22Rv1 (cell line): ENCODE data around the gene KREMEN1.

ENCODE experiments used
- H3K27ac ChIP-seq: fragments of 450-650 bp; 2 replicates; pipeline ENCODE4 v1.5.1; 2017
- ZFX ChIP-seq: fragments of 450-650 bp; IDR thresholded peaks from 2 replicates; pipeline ENCODE4 v1.6.1; 2017; ENCODE audit warnings: antibody characterized with exemption, borderline replicate concordance
- TF ChIP-seq, protein P1 (sequence below): fragments of 450-650 bp; IDR thresholded peaks from 2 replicates; pipeline ENCODE4 v1.5.1; 2017; ENCODE audit warnings: mild to moderate bottlenecking

Gene KREMEN1

DNA sequence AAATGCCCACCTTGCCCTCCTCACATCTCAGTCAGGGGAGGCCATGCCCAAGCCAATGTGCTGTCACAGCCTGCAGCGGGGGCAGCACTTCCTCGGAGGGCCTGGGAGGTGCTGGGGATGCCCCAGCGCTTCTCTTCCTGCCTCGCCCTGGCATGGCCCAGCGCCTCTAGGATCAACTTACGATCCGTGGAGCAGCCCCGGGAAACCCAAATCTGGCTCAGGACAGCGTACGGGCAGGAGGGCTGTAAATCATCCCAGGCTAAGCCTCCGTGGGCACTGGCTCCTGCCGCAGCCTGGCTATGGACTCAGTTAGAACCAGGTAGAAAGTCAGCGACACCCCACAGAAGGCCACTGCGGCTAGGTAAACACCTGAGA lies 71.9 kb downstream of the KREMEN1 start:
- no peak for TF ChIP-seq ZFX
- TF ChIP-seq, protein P1, sequence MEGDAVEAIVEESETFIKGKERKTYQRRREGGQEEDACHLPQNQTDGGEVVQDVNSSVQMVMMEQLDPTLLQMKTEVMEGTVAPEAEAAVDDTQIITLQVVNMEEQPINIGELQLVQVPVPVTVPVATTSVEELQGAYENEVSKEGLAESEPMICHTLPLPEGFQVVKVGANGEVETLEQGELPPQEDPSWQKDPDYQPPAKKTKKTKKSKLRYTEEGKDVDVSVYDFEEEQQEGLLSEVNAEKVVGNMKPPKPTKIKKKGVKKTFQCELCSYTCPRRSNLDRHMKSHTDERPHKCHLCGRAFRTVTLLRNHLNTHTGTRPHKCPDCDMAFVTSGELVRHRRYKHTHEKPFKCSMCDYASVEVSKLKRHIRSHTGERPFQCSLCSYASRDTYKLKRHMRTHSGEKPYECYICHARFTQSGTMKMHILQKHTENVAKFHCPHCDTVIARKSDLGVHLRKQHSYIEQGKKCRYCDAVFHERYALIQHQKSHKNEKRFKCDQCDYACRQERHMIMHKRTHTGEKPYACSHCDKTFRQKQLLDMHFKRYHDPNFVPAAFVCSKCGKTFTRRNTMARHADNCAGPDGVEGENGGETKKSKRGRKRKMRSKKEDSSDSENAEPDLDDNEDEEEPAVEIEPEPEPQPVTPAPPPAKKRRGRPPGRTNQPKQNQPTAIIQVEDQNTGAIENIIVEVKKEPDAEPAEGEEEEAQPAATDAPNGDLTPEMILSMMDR: no peak
- no peak overlapping the region for H3K27ac ChIP-seq

DNA sequence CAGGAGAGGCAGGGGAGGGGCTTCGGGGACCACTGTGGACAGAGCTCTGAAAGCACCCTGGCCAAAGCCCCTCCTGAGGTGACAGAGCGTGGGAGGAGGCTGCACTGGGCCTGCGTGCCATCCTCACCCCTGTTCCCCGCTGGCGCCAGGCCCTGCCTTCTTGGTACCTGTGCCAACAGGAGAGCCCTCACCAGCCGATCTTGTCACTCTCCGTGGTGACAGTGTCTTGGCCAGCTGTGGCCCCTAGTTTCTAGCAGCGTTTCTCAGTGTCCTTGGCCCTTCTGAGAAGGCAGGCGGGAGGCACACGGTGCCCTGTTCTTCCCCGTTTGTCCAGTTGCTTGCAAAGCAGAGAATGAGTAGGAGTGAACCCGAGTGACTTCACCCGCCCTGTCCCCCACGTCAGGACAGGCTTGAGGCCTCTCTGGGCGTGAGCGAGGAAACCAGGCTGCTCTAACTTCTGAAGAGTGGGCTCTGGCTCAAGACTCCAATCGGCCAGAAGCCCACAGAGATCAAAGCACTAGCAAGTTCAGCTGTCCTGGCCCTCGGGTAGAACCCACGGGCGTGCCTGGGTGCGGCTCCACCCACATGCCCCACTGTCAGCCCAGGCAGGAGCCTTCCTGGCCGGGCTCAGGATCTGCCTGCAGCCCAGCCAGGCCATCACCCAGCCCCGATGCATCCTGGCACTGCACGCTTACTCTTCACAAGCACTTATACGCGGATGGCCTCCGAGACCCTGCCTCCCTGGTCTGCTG lies 72.7 kb downstream of the KREMEN1 start:
- TF ChIP-seq, protein P1: no peak
- no peak for TF ChIP-seq ZFX
- H3K27ac ChIP-seq: no peak overlapping the region

DNA sequence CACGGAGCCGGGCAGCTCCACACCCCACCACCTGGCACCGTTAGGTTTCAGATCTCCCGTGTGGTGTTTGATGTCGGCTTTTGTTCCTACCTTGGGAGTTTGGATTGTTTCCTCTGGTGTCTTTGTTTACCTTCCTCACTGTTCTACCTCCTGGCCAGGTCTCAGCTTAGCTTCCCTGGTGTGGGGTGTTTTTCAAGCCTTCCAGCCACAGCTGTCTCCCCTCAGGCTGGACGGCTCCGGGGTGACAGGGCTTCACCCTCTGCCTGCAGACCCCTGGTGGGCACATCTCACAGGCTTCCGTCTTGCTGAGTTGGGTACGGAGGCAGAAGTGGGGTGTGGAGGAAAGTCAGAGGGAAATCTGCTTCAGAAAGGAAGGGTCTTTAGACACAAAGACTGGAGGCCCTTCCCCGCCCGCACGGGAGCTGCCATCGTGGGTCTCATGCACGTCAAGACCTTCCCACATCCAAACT lies 73.3 kb downstream of the KREMEN1 start:
- H3K27ac ChIP-seq: no peak overlapping the region
- no peak for TF ChIP-seq ZFX
- TF ChIP-seq, protein P1: no peak

DNA sequence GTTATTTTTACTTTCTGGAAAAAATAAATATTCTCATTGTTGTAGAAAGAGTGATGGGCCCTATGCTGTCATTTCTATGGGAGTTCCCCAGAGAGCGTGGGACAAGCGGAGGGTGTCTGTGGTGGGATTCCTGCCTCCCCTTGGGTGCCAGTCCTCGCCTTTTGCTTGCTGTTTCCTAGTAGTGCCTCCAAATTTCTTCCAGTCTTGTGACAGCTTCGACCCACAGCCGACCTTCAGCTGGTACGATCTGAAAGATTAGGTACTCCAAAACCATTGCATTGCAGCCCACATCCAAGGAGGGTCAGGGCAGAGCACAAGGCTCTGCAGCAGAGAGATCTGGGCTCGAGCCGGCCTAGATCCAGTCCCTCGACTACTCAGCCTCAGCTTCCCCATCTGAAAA lies 73.9 kb downstream of the KREMEN1 start:
- H3K27ac ChIP-seq: no peak overlapping the region
- no peak for TF ChIP-seq ZFX
- TF ChIP-seq, protein P1: no peak

DNA sequence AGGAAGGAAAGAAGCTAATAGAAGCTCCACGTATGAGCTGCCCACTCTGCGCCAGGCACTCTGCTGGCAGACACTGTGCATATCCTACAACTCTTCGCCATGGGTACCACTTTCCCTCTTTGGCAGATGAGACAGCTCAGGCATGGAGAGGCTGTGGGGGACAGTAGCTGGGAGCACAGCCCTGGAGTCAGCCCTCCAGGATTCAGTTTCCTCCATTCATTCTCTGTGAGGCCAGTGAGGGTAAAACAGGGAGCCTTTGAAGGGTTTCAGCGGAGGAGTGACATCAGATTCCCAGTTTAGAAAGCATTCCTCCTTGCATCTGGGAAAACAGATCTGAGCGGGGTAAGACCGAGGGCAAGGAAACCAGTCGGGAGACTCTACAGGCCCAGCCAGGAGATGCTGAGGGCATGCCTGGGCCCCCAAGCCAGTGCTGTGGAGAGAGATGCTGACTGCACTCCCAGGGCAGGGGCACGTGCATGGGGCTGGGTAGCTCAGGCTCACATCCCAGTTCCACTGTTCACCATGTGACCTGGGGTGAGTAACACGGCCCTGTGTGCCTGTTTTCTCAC lies 74.6 kb downstream of the KREMEN1 start:
- no peak overlapping the region for H3K27ac ChIP-seq

DNA sequence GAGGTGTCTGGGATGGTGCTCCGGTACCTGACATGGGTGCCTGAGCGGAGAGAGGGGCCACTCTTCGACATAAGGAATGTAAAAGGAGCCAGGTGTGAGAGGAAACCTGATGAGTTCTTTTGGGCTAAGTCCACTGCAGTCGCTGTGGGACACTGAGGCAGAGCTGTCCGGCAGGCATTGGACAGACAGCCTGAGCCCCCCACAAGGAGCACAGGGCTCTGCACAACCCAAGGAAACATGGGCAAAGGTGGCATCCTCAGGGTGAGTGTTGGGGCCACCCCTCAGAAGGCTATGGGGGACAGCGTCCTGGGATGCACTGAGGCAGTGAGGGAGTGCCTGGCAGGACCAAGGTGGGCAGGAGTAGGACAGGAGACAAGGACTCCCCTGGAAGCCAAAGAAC lies 75.2 kb downstream of the KREMEN1 start:
- H3K27ac ChIP-seq: no peak overlapping the region
- no peak for TF ChIP-seq ZFX

More for the DNA sequence above, 74.6 kb downstream of the KREMEN1 start:
- no peak for TF ChIP-seq ZFX
- TF ChIP-seq, protein P1: no peak

DNA sequence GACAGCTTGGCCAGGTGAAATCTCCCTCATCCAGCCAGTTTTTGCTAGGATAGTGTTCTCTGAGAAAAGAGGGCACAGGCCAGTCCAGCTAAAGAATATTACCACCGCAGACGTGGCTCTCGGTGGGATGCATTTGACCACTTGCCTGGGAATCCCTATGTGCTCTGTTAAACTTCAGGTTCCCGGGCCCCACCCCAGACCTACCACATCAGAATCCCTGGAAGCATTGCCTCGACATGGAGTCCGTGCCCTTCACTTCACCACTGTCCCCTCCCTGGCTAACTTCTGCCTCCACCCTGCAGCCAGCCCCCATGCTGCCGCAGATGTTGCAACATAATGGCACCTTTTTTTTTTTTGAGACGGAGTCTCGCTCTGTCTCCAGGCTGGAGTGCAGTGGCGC lies 76.0 kb downstream of the KREMEN1 start:
- no peak overlapping the region for H3K27ac ChIP-seq
- no peak for TF ChIP-seq ZFX
- TF ChIP-seq, protein P1: no peak
